Measurements from ENCODE around the gene RCC1. TPM values are rescaled to one million over a fixed set of nuclear protein-coding genes. Genes with fewer than 3 reads are reported as not detected.
"Not testable (repeated sequence)": the region's sequence is repeated elsewhere in the genome, so short reads cannot be mapped to it uniquely, and the experiment has no call there.

The RCC1 gene
- polyA plus RNA-seq, 1 donor from 2014 or later: 13.3 TPM

- Mint-ChIP-seq H3K27ac (no peak overlapping the region), H3K4me1 (peaks cover 3 to 9% (median 3%) of the 10 kb centered on the region in 3 donors), H3K9me3 (no peaks in the 10 kb centered on the region), H3K36me3 (no peaks in the 10 kb centered on the region), H3K4me3 (no peak overlapping the region), H3K27me3 (no peaks in the 10 kb centered on the region)
Observed at GRCh38 chr1:28548318-28548717, 42.5 kb downstream of the RCC1 start.

- Mint-ChIP-seq H3K4me3 (peak overlapping the region in 3 of 4 donors; percentile 12 to 98 (median 14)), H3K4me1 (peaks cover 8 to 9% (median 9%) of the 10 kb centered on the region in 3 donors), H3K27me3 (no peaks in the 10 kb centered on the region), H3K27ac (peak overlapping the region in 2 of 3 donors; percentile 96 to 98), H3K36me3 (peaks cover 2% of the 10 kb centered on the region), H3K9me3 (no peaks in the 10 kb centered on the region)
Observed at GRCh38 chr1:28551381-28551780, 45.5 kb downstream of the RCC1 start.

GRCh38 chr1:28552758-28553663 lies 47.2 kb downstream of the RCC1 start, which contains the start of gene TRNAU1AP:
Gene TRNAU1AP, plus strand, starts transcription at chr1:28553085. Its CDS starts 26 bp downstream, at chr1:28553111.
- Mint-ChIP-seq H3K27me3 (no peaks in the 10 kb centered on the region), H3K9me3 (no peaks in the 10 kb centered on the region), H3K4me3 (peak within 1 kb of the TSS; percentile 95 to 99 (median 98)), H3K27ac (peak within 1 kb of the TSS; percentile 96 to 99 (median 98)), H3K36me3 (peaks cover 2% of the 10 kb centered on the region), H3K4me1 (peaks cover 8 to 9% (median 9%) of the 10 kb centered on the region in 3 donors)

- Mint-ChIP-seq H3K4me3 (no peak overlapping the region), H3K27me3 (no peaks in the 10 kb centered on the region), H3K36me3 (no peaks in the 10 kb centered on the region), H3K9me3 (no peaks in the 10 kb centered on the region), H3K4me1 (no peaks in the 10 kb centered on the region), H3K27ac (peak overlapping the region in 1 of 3 donors; percentile 82)
Observed at GRCh38 chr1:28560886-28561285, 55.0 kb downstream of the RCC1 start.

GRCh38 chr1:28564310-28564709 lies 58.5 kb downstream of the RCC1 start:
- Mint-ChIP-seq H3K27ac (peak overlapping the region in 1 of 3 donors; percentile 39), H3K27me3 (no peaks in the 10 kb centered on the region), H3K36me3 (no peaks in the 10 kb centered on the region), H3K9me3 (no peaks in the 10 kb centered on the region), H3K4me1 (no peaks in the 10 kb centered on the region), H3K4me3 (no peak overlapping the region)

- Mint-ChIP-seq H3K27me3 (no peaks in the 10 kb centered on the region), H3K36me3 (no peaks in the 10 kb centered on the region), H3K4me1 (no peaks in the 10 kb centered on the region), H3K27ac (no peak overlapping the region), H3K4me3 (no peak overlapping the region), H3K9me3 (no peaks in the 10 kb centered on the region)
Observed at GRCh38 chr1:28565040-28565439, 59.2 kb downstream of the RCC1 start.

GRCh38 chr1:28565726-28566125 lies 59.9 kb downstream of the RCC1 start:
- Mint-ChIP-seq H3K27ac (no peak overlapping the region), H3K4me1 (no peaks in the 10 kb centered on the region), H3K9me3 (no peaks in the 10 kb centered on the region), H3K4me3 (peak overlapping the region in 1 of 4 donors; percentile 43), H3K27me3 (no peaks in the 10 kb centered on the region), H3K36me3 (no peaks in the 10 kb centered on the region)

GRCh38 chr1:28566931-28567330 lies 61.1 kb downstream of the RCC1 start:
- no peaks in the 10 kb centered on the region for H3K4me1 Mint-ChIP-seq
- no peak overlapping the region for H3K4me3 Mint-ChIP-seq
- H3K27me3 Mint-ChIP-seq: no peaks in the 10 kb centered on the region
- no peaks in the 10 kb centered on the region for H3K36me3 Mint-ChIP-seq
- H3K27ac Mint-ChIP-seq: peak overlapping the region in 1 of 3 donors; percentile 35
- H3K9me3 Mint-ChIP-seq: no peaks in the 10 kb centered on the region

GRCh38 chr1:28571911-28572310 lies 66.1 kb downstream of the RCC1 start:
- Mint-ChIP-seq H3K36me3 (no peaks in the 10 kb centered on the region), H3K27me3 (no peaks in the 10 kb centered on the region), H3K4me3 (no peak overlapping the region), H3K9me3 (no peaks in the 10 kb centered on the region), H3K27ac (no peak overlapping the region), H3K4me1 (peaks cover 0 to under 1% (median 0%) of the 10 kb centered on the region in 3 donors)

- not testable (repeated sequence) for H3K9me3 Mint-ChIP-seq, H3K4me3 Mint-ChIP-seq, H3K27ac Mint-ChIP-seq, H3K4me1 Mint-ChIP-seq, H3K36me3 Mint-ChIP-seq, H3K27me3 Mint-ChIP-seq
Observed at GRCh38 chr1:28572891-28573290, 67.0 kb downstream of the RCC1 start.

- H3K4me1 Mint-ChIP-seq: peaks cover 3 to 7% (median 5%) of the 10 kb centered on the region in 3 donors
- no peak overlapping the region for H3K4me3 Mint-ChIP-seq
- no peaks in the 10 kb centered on the region for H3K36me3 Mint-ChIP-seq
- H3K27ac Mint-ChIP-seq: no peak overlapping the region
- H3K27me3 Mint-ChIP-seq: no peaks in the 10 kb centered on the region
- no peaks in the 10 kb centered on the region for H3K9me3 Mint-ChIP-seq
Observed at GRCh38 chr1:28573564-28573963, 67.7 kb downstream of the RCC1 start.

- Mint-ChIP-seq H3K27ac (peak overlapping the region; percentile 51 to 85 (median 80)), H3K27me3 (no peaks in the 10 kb centered on the region), H3K4me1 (peaks cover 18 to 28% (median 25%) of the 10 kb centered on the region in 3 donors), H3K9me3 (no peaks in the 10 kb centered on the region), H3K36me3 (no peaks in the 10 kb centered on the region), H3K4me3 (peak overlapping the region in 1 of 4 donors; percentile 100)
Observed at GRCh38 chr1:28577052-28577678, 71.3 kb downstream of the RCC1 start.

- peaks cover 18 to 31% (median 28%) of the 10 kb centered on the region in 3 donors for H3K4me1 Mint-ChIP-seq
- H3K27ac Mint-ChIP-seq: peak overlapping the region in 2 of 3 donors; percentile 8 to 85
- peak overlapping the region in 1 of 4 donors; percentile 100 for H3K4me3 Mint-ChIP-seq
- no peaks in the 10 kb centered on the region for H3K9me3 Mint-ChIP-seq
- H3K27me3 Mint-ChIP-seq: no peaks in the 10 kb centered on the region
- H3K36me3 Mint-ChIP-seq: no peaks in the 10 kb centered on the region
Observed at GRCh38 chr1:28577738-28578536, 72.1 kb downstream of the RCC1 start.

- Mint-ChIP-seq H3K4me3 (peak overlapping the region in 1 of 4 donors; percentile 100), H3K4me1 (peaks cover 21 to 31% (median 30%) of the 10 kb centered on the region in 3 donors), H3K27ac (peak overlapping the region in 2 of 3 donors; percentile 69 to 83), H3K36me3 (no peaks in the 10 kb centered on the region), H3K27me3 (no peaks in the 10 kb centered on the region), H3K9me3 (no peaks in the 10 kb centered on the region)
Observed at GRCh38 chr1:28578696-28579218, 72.9 kb downstream of the RCC1 start.
